GM21737 (cell line): ENCODE measurements around the gene AK8.
"Not testable (repeated sequence)": the region's sequence is repeated elsewhere in the genome, so short reads cannot be mapped to it uniquely, and the experiment has no call there.

Experiments used
- ATAC-seq: cut with Tn5 transposase; IDR thresholded peaks from one replicate; pipeline ENCODE4 v1.9.1; 2021; ENCODE audit warnings: mild to moderate bottlenecking, moderate library complexity; ENCODE audit not compliant: unreplicated experiment

Gene AK8

GRCh38 chr9:132774886-132775285, 103.2 kb downstream of the AK8 start:
- ATAC-seq: no peak

- no peak for ATAC-seq
Measured at GRCh38 chr9:132773764-132774339, 104.2 kb downstream of the AK8 start.

GRCh38 chr9:132773093-132773492, 105.0 kb downstream of the AK8 start:
- ATAC-seq: no peak

GRCh38 chr9:132771752-132772151, 106.3 kb downstream of the AK8 start:
- ATAC-seq: not testable (repeated sequence)

- no peak for ATAC-seq
Measured at GRCh38 chr9:132770770-132771310, 107.2 kb downstream of the AK8 start.

- ATAC-seq: peak; percentile 62
Measured at GRCh38 chr9:132769906-132770769, 107.9 kb downstream of the AK8 start.

GRCh38 chr9:132768932-132769905, 108.9 kb downstream of the AK8 start:
- ATAC-seq: peak; percentile 44

GRCh38 chr9:132763574-132763973, 114.5 kb downstream of the AK8 start:
- no peak for ATAC-seq

GRCh38 chr9:132762896-132763295, 115.2 kb downstream of the AK8 start:
- no peak for ATAC-seq

- no peak for ATAC-seq
Measured at GRCh38 chr9:132761602-132762001, 116.5 kb downstream of the AK8 start.

GRCh38 chr9:132760057-132760456, 118.0 kb downstream of the AK8 start:
- ATAC-seq: no peak

GRCh38 chr9:132757016-132757415, 121.1 kb downstream of the AK8 start:
- ATAC-seq: no peak

GRCh38 chr9:132756214-132756845, 121.8 kb downstream of the AK8 start:
- ATAC-seq: no peak

GRCh38 chr9:132755096-132755495, 123.0 kb downstream of the AK8 start:
- no peak for ATAC-seq

GRCh38 chr9:132754236-132754635, 123.8 kb downstream of the AK8 start:
- no peak for ATAC-seq

GRCh38 chr9:132753593-132753880, 124.5 kb downstream of the AK8 start:
- ATAC-seq: no peak

- no peak for ATAC-seq
Measured at GRCh38 chr9:132752877-132753592, 125.0 kb downstream of the AK8 start.

- ATAC-seq: no peak
Measured at GRCh38 chr9:132750668-132751067, 127.4 kb downstream of the AK8 start.

GRCh38 chr9:132749306-132749705, 128.8 kb downstream of the AK8 start:
- no peak for ATAC-seq

GRCh38 chr9:132748450-132748849, 129.6 kb downstream of the AK8 start:
- no peak for ATAC-seq
